Gastroesophageal sphincter (tissue), 4 donors: ENCODE results near the gene PTPRE. TPM values are rescaled to one million over a fixed set of nuclear protein-coding genes. Genes with fewer than 3 reads are reported as not detected.

Experiments
- ATAC-seq: fragments of 150-250 bp; one replicate; pipeline ENCODE4 v1.9.1; 2016; ENCODE audit warnings: mild to moderate bottlenecking, moderate library complexity
- H3K27ac ChIP-seq, 4 donors: fragments of 200-600 bp; sonication (generic) in 3 of 4; 1 replicate in 3 of 4; 2 replicates in 1 of 4; pipeline ENCODE4 v1.5.1; 2016 to 2019
- H3K27me3 ChIP-seq: fragments of 200-600 bp; sonication (generic); one replicate; pipeline ENCODE4 v1.5.1; 2019
- H3K36me3 ChIP-seq, 2 donors: fragments of 200-600 bp; sonication (generic); one replicate each; pipeline ENCODE4 v1.5.1; 2019; ENCODE audit warnings: control low read depth in 1 of 2
- H3K4me1 ChIP-seq, 3 donors: fragments of 200-600 bp; sonication (generic); 1 replicate in 2 of 3; 2 replicates in 1 of 3; pipeline ENCODE4 v1.5.1; 2016 to 2019; ENCODE audit warnings: control low read depth in 2 of 3
- H3K4me3 ChIP-seq, 2 donors: fragments of 200-600 bp; sonication (generic); one replicate each; pipeline ENCODE4 v1.5.1; 2019; ENCODE audit warnings: mild to moderate bottlenecking in 1 of 2, moderate library complexity in 1 of 2
- H3K9me3 ChIP-seq, 3 donors: fragments of 200-600 bp; sonication (generic); one replicate each; pipeline ENCODE4 v1.5.1; 2017 to 2019; ENCODE audit warnings: control low read depth in 2 of 3
- CTCF ChIP-seq, 4 experiments: fragments of 200-600 bp in 2 of 4; fragments of 450-650 bp in 2 of 4; sonication (generic) in 1 of 4; IDR thresholded peaks; one replicate each; pipeline ENCODE4 v1.5.1; 2017 to 2019; ENCODE audit warnings: antibody characterized with exemption in 4 of 4, mild to moderate bottlenecking in 2 of 4, moderate library complexity in 2 of 4
- EP300 ChIP-seq: sonication (generic); formaldehyde crosslinking; IDR thresholded peaks from one replicate; pipeline ENCODE4 v1.6.1; 2017; ENCODE audit warnings: antibody characterized with exemption, mild to moderate bottlenecking
- POLR2A ChIP-seq, 2 donors: fragments of 450-650 bp; IDR thresholded peaks; one replicate each; pipeline ENCODE4 v1.6.1; 2017; ENCODE audit warnings: antibody characterized with exemption in 2 of 2, mild to moderate bottlenecking in 2 of 2, moderate library complexity in 1 of 2
- POLR2AphosphoS5 ChIP-seq: sonication (generic); formaldehyde crosslinking; IDR thresholded peaks from one replicate; pipeline ENCODE4 v1.6.1; 2017; ENCODE audit warnings: antibody characterized with exemption
- WGBS, 2 donors: methylation state at CpG; one replicate each; pipeline ENCODE4 v1.1.5; 2018; ENCODE audit warnings: low coverage in 1 of 2; 5-methylcytosine and 5-hydroxymethylcytosine counted together
- total RNA-seq, 4 donors: library from RNA; depleted of rRNA; stranded (reverse); fragments of >200 nt; gene quantifications; one replicate each; pipeline ENCODE4 v1.1.0, GENCODE V29; 2016

PTPRE gene
- total RNA-seq, 4 donors from 2014 or later, result 6.4 to 16.4 (median 8.5) TPM

GRCh38 chr10:127904311-127905000, 2.4 kb upstream of the PTPRE start:
- no peaks in the 10 kb centered on the region for H3K9me3 ChIP-seq
- 70 to 83% methylated on average over 3 to 5 of the region's 5 CpGs for WGBS, 2 donors
- H3K4me1 ChIP-seq, result peaks cover 0 to 28% (median 10%) of the 10 kb centered on the region in 3 donors
- H3K27ac ChIP-seq, result no peak overlapping the region
- no peaks in the 10 kb centered on the region for H3K36me3 ChIP-seq
- TF ChIP-seq POLR2A (IDR thresholded peaks at IDR 0.05) (no peak), POLR2AphosphoS5 (no peak)
- no peak for ATAC-seq
- H3K4me3 ChIP-seq, result no peak overlapping the region
- H3K27me3 ChIP-seq, result peaks cover 56% of the 10 kb centered on the region

GRCh38 chr10:127905001-127905847, 1.7 kb upstream of the PTPRE start:
- no peaks in the 10 kb centered on the region for H3K9me3 ChIP-seq
- no peaks in the 10 kb centered on the region for H3K36me3 ChIP-seq
- H3K27me3 ChIP-seq, result peaks cover 56% of the 10 kb centered on the region
- no peak for TF ChIP-seq POLR2A (IDR thresholded peaks at IDR 0.05)
- no peak for TF ChIP-seq EP300
- no peak for TF ChIP-seq POLR2AphosphoS5
- no peak for TF ChIP-seq CTCF (IDR thresholded peaks at IDR 0.05)
- H3K4me1 ChIP-seq, result peaks cover 0 to 28% (median 10%) of the 10 kb centered on the region in 3 donors
- ATAC-seq, result no peak
- no peak overlapping the region for H3K27ac ChIP-seq
- 75 to 80% methylated on average over 5 to 10 of the region's 14 CpGs for WGBS, 2 donors
- H3K4me3 ChIP-seq, result no peak overlapping the region

GRCh38 chr10:127905848-127906261, 1.0 kb upstream of the PTPRE start:
- Histone ChIP-seq H3K4me1 (peaks cover 0 to 28% (median 10%) of the 10 kb centered on the region in 3 donors), H3K27ac (no peak overlapping the region), H3K36me3 (no peaks in the 10 kb centered on the region), H3K27me3 (peaks cover 56% of the 10 kb centered on the region), H3K9me3 (no peaks in the 10 kb centered on the region), H3K4me3 (no peak overlapping the region)
- ATAC-seq, result no peak
- TF ChIP-seq POLR2AphosphoS5 (no peak), CTCF (IDR thresholded peaks at IDR 0.05) (no peak), POLR2A (IDR thresholded peaks at IDR 0.05) (no peak), EP300 (no peak)
- 66 to 80% methylated on average over 5 of the region's 10 CpGs for WGBS, 2 donors

GRCh38 chr10:127907411-127908105, 655 bp downstream of the PTPRE start:
- peaks cover 50% of the 10 kb centered on the region for H3K27me3 ChIP-seq
- WGBS, 2 donors, result 0% methylated on average over 3 of the region's 65 CpGs; no CpG with 5 or more reads in 1 of the 2 donors
- H3K27ac ChIP-seq, result peak overlapping the region; percentile 19 to 89 (median 78)
- peak; percentile 61 for ATAC-seq
- TF ChIP-seq POLR2AphosphoS5 (peak; percentile 29), POLR2A (IDR thresholded peaks at IDR 0.05) (no peak), EP300 (no peak), CTCF (IDR thresholded peaks at IDR 0.05) (no peak)
- no peaks in the 10 kb centered on the region for H3K36me3 ChIP-seq
- H3K4me3 ChIP-seq, result peak overlapping the region; percentile 42 to 73
- no peaks in the 10 kb centered on the region for H3K9me3 ChIP-seq
- H3K4me1 ChIP-seq, result peaks cover 0 to 28% (median 10%) of the 10 kb centered on the region in 3 donors
